Measurements from ENCODE around the gene KLHL36. TPM values are rescaled to one million over a fixed set of nuclear protein-coding genes. Genes with fewer than 3 reads are reported as not detected.

Gene KLHL36
- total and polyA plus RNA-seq, 2 donors from 2014 or later = 13.7 to 76.6 TPM

- Histone ChIP-seq H3K9ac (ENCODE audit: low read length in 3 of 3) (no peak overlapping the region), H3K4me3 (ENCODE audit: low read length in 3 of 3) (no peak overlapping the region), H3K27ac (ENCODE audit: low read depth in 2 of 2, low read length in 2 of 2) (peak overlapping the region in 1 of 2 donors; percentile 57), H3K36me3 (ENCODE audit: control insufficient read depth in 2 of 3, insufficient read depth in 3 of 3, low read length in 3 of 3) (no peaks in the 10 kb centered on the region), H3K9me3 (ENCODE audit: control insufficient read depth in 2 of 3, insufficient read depth in 1 of 3, low read length in 3 of 3) (no peaks in the 10 kb centered on the region), H3K4me1 (ENCODE audit: control insufficient read depth in 2 of 3, insufficient read depth in 2 of 3, low read depth in 1 of 3, low read length in 3 of 3) (peaks cover 3 to 47% (median 4%) of the 10 kb centered on the region in 3 donors), H3K27me3 (ENCODE audit: control insufficient read depth, insufficient read depth, low read length) (no peaks in the 10 kb centered on the region)
- intact Hi-C loops (cut with DNase I) = no loop called here
- DNase-seq (no peak), FAIRE-seq (no peak)
- TF ChIP-seq CTCF (IDR thresholded peaks at IDR 0.05; ENCODE audit: borderline replicate concordance, extremely low read depth, insufficient read depth) = no peak
Observed at GRCh38 chr16:84600343-84601229, 47.7 kb upstream of the KLHL36 start.

GRCh38 chr16:84603140-84603816 lies 45.0 kb upstream of the KLHL36 start:
- no peak for TF ChIP-seq CTCF (IDR thresholded peaks at IDR 0.05; ENCODE audit: borderline replicate concordance, extremely low read depth, insufficient read depth)
- no peak overlapping the region for H3K4me3 ChIP-seq (ENCODE audit: low read length in 3 of 3)
- H3K27me3 ChIP-seq (ENCODE audit: control insufficient read depth, insufficient read depth, low read length) = no peaks in the 10 kb centered on the region
- peak in 4 of 5 donors; percentile 39 to 94 (median 65) for DNase-seq
- intact Hi-C loops (cut with DNase I) = no loop called here
- H3K36me3 ChIP-seq (ENCODE audit: control insufficient read depth in 2 of 3, insufficient read depth in 3 of 3, low read length in 3 of 3) = no peaks in the 10 kb centered on the region
- peaks cover 0 to 34% (median 4%) of the 10 kb centered on the region in 3 donors for H3K4me1 ChIP-seq (ENCODE audit: control insufficient read depth in 2 of 3, insufficient read depth in 2 of 3, low read depth in 1 of 3, low read length in 3 of 3)
- no peak overlapping the region for H3K9ac ChIP-seq (ENCODE audit: low read length in 3 of 3)
- H3K9me3 ChIP-seq (ENCODE audit: control insufficient read depth in 2 of 3, insufficient read depth in 1 of 3, low read length in 3 of 3) = no peaks in the 10 kb centered on the region
- no peak for FAIRE-seq
- peak overlapping the region; percentile 10 to 54 for H3K27ac ChIP-seq (ENCODE audit: low read depth in 2 of 2, low read length in 2 of 2)

GRCh38 chr16:84603940-84604339 lies 44.4 kb upstream of the KLHL36 start:
- no peaks in the 10 kb centered on the region for H3K9me3 ChIP-seq (ENCODE audit: control insufficient read depth in 2 of 3, insufficient read depth in 1 of 3, low read length in 3 of 3)
- intact Hi-C loops (cut with DNase I) = no loop called here
- H3K27me3 ChIP-seq (ENCODE audit: control insufficient read depth, insufficient read depth, low read length) = no peaks in the 10 kb centered on the region
- no peaks in the 10 kb centered on the region for H3K36me3 ChIP-seq (ENCODE audit: control insufficient read depth in 2 of 3, insufficient read depth in 3 of 3, low read length in 3 of 3)
- TF ChIP-seq CTCF (IDR thresholded peaks at IDR 0.05; ENCODE audit: borderline replicate concordance, extremely low read depth, insufficient read depth) = no peak
- no peak overlapping the region for H3K9ac ChIP-seq (ENCODE audit: low read length in 3 of 3)
- FAIRE-seq (no peak), DNase-seq (peak in 2 of 5 donors; percentile 53 to 62)
- no peak overlapping the region for H3K4me3 ChIP-seq (ENCODE audit: low read length in 3 of 3)
- no peak overlapping the region for H3K27ac ChIP-seq (ENCODE audit: low read depth in 2 of 2, low read length in 2 of 2)
- H3K4me1 ChIP-seq (ENCODE audit: control insufficient read depth in 2 of 3, insufficient read depth in 2 of 3, low read depth in 1 of 3, low read length in 3 of 3) = peaks cover 0 to 33% (median 4%) of the 10 kb centered on the region in 3 donors

Data from kidney (tissue), 14 donors.